IPS DF 19.7 (cell line): Measurements from ENCODE around the gene ANKRD44.

Experiments
- DNase-seq: peaks from one replicate; pipeline ENCODE4 v3.0.0-alpha.2; 2013; ENCODE audit warnings: low read depth, low spot score

ANKRD44 gene

GRCh38 chr2:197238043-197238365, 72.6 kb downstream of the ANKRD44 start:
- no peak for DNase-seq

- no peak for DNase-seq
Observed at GRCh38 chr2:197237291-197238042, 73.1 kb downstream of the ANKRD44 start.

DNA sequence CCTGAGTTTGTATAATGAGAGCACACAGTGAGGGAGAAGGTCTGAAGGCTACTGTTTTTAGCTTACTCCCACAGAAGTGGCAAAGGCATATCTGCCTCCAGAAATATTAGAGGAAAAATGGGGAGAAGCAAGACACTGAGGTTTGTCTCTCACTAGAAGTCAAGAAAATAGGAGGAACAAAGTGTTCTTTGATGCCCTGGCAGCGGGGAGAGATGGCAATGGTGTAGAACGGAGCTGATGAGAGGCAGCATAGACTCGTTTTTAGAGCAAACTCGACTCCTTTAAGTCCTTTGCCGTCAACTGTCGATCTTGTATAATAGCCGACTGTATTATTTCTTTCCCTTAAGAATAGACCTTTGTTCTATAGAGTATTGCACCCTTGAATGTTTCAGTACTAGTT, 73.8 kb downstream of the ANKRD44 start:
- no peak for DNase-seq

DNA sequence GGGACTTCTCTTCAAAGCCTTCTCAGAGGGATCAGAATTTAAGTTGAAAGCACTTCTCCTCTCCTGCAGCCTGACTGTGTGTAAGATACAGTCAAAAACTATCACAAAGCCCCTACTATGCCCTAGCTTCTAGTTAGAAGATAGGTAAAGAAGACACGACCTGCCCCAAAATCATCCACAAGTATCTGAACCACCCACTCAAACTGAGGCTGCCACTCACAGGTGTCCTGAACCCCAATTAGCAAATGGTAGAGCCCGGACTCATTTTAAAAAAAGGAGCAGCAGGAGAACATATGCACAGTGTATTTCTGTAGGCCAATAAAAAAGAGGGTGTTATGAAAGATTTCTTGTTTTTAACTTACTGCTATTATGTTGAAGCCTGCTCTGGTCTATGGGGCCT, 74.4 kb downstream of the ANKRD44 start:
- DNase-seq: no peak

DNA sequence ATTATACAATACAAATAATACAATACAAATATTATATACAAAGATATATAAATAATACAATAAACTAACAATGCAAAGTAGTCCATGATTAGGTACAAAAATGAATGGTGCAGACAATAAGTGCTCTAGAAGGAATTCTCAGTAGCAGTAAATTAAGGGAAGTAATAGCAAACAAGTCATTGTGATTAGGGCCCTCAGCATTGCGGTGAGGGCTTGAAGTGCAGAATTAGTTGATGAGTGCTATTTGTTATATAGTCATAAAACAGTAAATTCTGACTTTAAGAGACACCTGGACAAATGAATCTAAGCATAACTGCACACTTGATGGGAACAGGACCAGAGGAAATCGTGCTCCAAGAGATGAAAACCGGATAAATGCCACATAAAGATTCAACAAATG, 74.9 kb downstream of the ANKRD44 start:
- no peak for DNase-seq

- no peak for DNase-seq
Observed at GRCh38 chr2:197234671-197235191, 75.8 kb downstream of the ANKRD44 start.

- DNase-seq: no peak
Observed at GRCh38 chr2:197233473-197233872, 77.1 kb downstream of the ANKRD44 start.

- no peak for DNase-seq
Observed at GRCh38 chr2:197232010-197232409, 78.6 kb downstream of the ANKRD44 start.

- no peak for DNase-seq
Observed at GRCh38 chr2:197229509-197230443, 80.8 kb downstream of the ANKRD44 start.

DNA sequence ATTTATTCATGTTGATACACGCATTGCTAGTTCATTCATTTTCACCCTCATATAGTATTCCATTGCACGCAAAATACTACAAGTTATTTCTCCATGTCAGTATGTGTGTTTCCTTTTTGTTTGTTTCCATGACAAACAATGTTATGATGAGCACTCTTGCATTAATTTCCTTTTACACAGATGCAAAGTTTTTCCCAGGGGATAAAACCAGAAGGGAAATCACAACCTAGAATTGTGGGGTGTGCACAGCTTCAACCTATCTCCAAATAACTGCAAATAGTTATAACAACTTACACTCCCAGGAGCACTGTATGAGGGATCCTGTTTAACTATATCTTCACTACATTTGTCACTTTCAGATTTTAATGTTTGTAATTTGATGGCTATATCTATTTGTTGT, 87.1 kb downstream of the ANKRD44 start:
- DNase-seq: no peak

DNA sequence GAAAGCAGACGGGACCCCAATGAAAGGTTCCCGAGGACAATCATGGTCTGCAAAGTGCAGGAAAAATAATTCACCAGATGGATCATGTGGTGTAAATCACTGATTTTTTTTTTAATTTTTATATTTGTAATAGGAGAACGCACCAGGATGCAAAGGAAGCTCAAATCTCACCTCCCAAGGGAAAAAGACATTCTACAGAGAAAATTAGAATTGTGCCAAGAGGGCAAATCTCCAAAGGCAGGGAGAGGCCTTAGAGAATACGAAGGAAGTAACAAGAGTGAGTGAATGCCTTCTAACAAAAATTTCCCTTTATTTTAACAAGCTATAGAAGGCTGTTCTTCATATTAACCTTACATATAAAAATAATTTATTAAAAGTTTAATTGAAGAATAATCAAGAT, 90.9 kb downstream of the ANKRD44 start:
- no peak for DNase-seq

- no peak for DNase-seq
Observed at GRCh38 chr2:197217541-197217940, 93.0 kb downstream of the ANKRD44 start.

DNA sequence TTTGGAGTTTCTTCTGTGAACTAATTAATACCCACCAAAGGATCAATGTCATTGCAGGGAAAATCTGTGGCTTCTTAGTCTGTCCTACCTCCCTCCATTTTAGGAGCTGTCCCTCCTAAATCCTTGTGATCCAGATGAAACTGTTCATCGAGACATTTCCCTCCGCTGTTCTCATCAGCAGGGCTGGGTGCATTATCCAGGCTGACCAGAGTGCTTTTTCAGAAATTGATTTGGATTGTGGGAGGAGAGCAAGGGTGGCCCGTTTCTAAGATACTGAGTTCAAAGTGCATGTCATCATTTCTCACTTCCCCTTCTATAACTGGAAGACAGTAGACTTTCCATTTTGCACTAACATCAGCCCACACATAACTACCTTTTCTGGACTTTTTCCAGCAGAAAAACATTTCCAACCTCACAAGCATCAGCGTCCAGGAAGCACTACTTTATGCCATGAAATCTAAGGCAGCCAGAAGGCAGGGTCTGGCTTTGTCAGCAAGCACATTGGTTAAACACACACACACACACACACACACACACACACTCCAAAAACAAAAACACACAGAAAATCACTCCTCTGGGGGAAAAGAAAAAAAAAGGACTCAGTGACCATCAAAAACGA, 94.1 kb downstream of the ANKRD44 start:
- DNase-seq: no peak

DNA sequence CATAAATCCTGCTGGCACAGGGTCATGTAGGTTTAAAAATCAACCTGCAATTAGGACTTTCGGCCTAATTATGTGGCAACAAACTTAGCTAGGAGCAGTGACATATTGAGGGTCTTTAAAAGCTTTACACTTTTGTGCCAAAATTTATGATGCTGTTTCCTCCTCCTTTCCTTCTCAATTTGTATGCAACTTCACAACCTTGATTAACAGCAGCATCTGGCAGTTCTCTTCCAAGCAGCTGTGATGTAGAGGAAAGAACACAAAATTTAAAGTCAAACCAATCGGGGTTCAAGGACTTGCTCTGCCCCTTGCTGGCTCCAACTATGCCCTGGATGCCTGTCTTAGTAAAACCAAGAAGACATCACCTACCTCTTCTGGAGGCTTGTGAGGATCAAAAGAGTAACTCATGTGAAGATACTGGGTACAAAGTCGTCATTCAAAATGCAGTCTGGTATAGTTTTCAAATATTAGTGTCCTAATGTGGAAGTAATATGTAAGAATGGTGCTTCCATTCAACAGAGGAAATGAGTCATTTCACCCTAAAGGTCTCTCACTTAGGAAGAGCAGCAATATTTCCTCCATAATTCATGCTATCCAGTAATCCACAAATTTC, 94.7 kb downstream of the ANKRD44 start:
- DNase-seq: no peak

- no peak for DNase-seq
Observed at GRCh38 chr2:197212344-197213262, 98.0 kb downstream of the ANKRD44 start.

- DNase-seq: no peak
Observed at GRCh38 chr2:197211881-197212342, 98.7 kb downstream of the ANKRD44 start.

GRCh38 chr2:197210430-197210829, 100.2 kb downstream of the ANKRD44 start:
- DNase-seq: no peak

- DNase-seq: no peak
Observed at GRCh38 chr2:197209742-197210408, 100.7 kb downstream of the ANKRD44 start.

GRCh38 chr2:197209246-197209645, 101.3 kb downstream of the ANKRD44 start:
- no peak for DNase-seq

GRCh38 chr2:197208841-197209240, 101.7 kb downstream of the ANKRD44 start:
- DNase-seq: no peak
